ENCODE data around the gene FAM124A. TPM values are rescaled to one million over a fixed set of nuclear protein-coding genes. Genes with fewer than 3 reads are reported as not detected.

FAM124A gene
- total and polyA plus RNA-seq, 2 experiments from 2014 or later = 37.7 to 109 TPM

DNA sequence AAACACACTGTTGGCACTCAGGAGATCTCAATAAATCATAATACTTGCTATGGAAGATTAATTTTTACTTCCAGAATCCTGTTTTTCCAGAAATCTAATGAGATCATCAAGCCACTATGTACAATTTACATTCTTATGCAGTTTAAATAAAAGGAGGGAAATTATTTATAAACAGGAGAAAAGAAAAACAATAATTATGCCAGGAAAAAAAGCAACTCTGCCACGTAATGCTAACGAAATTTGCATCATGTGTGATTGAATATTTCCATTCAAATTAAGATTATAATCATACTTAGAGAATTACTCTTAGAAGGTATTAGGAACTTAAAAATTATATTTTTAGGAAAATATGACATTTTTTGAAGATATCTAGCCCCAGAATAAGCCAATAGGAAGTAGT lies 13.0 kb downstream of the FAM124A start:
- Histone ChIP-seq H3K4me1 (ENCODE audit: insufficient read depth) (peaks cover 31% of the 10 kb centered on the region), H2AFZ (no peak overlapping the region), H3F3A (replicated peaks; ENCODE audit: low read depth) (no peaks in the 10 kb centered on the region), H4K20me1 (replicated peaks; ENCODE audit: insufficient read depth) (peaks cover 23% of the 10 kb centered on the region; the same call in 1 of the 2 replicates), H3K27me3 (ENCODE audit: insufficient read depth) (no peaks in the 10 kb centered on the region), H3K36me3 (ENCODE audit: insufficient read depth) (peaks cover 37% of the 10 kb centered on the region), H3K4me3 (no peak overlapping the region), H3K4me2 (peak overlapping the region; percentile 19; the same call in 1 of the 2 replicates), H3K9me2 (ENCODE audit: insufficient read depth) (no peaks in the 10 kb centered on the region), H3K27ac (ENCODE audit: low read depth) (0 out of 2 replicates have a peak overlapping the region, but pooled peaks have one; percentile 22), H3K79me2 (replicated peaks; ENCODE audit: insufficient read depth) (peaks cover 94% of the 10 kb centered on the region)
- Mint-ChIP-seq H3K4me3 (no peak overlapping the region; the same call in 2 of the 3 replicates), H3K36me3 (ENCODE audit: low read depth) (peaks cover 66% of the 10 kb centered on the region), H3K9me3 (no peaks in the 10 kb centered on the region), H3K27me3 (ENCODE audit: insufficient read depth, low read depth, poor library complexity) (no peaks in the 10 kb centered on the region), H3K27ac (no peak overlapping the region), H3K4me1 (peaks cover 65% of the 10 kb centered on the region)
- TF ChIP-seq CREB1 (CRISPR knock-in tag; IDR thresholded peaks at IDR 0.05; ENCODE audit: low read depth) (no peak), ZNF331 (CRISPR knock-in tag; IDR thresholded peaks at IDR 0.05; ENCODE audit: low read depth) (no peak), JUNB (IDR thresholded peaks at IDR 0.05; ENCODE audit: unreplicated experiment) (no peak), ZNF114 (CRISPR knock-in tag; IDR thresholded peaks at IDR 0.05) (no peak), NANOG (IDR thresholded peaks at IDR 0.05; ENCODE audit: borderline replicate concordance) (no peak), EZH2 (IDR thresholded peaks at IDR 0.05; ENCODE audit: low read depth, unreplicated experiment) (no peak), POLR2AphosphoS5 (IDR thresholded peaks at IDR 0.05; ENCODE audit: low read depth) (no peak), REST (IDR thresholded peaks at IDR 0.05; ENCODE audit: unreplicated experiment) (no peak)
- TF ChIP-seq, protein P1, sequence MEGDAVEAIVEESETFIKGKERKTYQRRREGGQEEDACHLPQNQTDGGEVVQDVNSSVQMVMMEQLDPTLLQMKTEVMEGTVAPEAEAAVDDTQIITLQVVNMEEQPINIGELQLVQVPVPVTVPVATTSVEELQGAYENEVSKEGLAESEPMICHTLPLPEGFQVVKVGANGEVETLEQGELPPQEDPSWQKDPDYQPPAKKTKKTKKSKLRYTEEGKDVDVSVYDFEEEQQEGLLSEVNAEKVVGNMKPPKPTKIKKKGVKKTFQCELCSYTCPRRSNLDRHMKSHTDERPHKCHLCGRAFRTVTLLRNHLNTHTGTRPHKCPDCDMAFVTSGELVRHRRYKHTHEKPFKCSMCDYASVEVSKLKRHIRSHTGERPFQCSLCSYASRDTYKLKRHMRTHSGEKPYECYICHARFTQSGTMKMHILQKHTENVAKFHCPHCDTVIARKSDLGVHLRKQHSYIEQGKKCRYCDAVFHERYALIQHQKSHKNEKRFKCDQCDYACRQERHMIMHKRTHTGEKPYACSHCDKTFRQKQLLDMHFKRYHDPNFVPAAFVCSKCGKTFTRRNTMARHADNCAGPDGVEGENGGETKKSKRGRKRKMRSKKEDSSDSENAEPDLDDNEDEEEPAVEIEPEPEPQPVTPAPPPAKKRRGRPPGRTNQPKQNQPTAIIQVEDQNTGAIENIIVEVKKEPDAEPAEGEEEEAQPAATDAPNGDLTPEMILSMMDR (conservative IDR thresholded peaks at IDR 0.05; ENCODE audit: low read depth in 2 of 2) = no peak
- no peak for ATAC-seq
- DNase-seq (ENCODE audit: low spot score) = no peak
